Neutrophil (primary cell): ENCODE results near the gene LRFN5.
"Not testable (repeated sequence)": the region's sequence is repeated elsewhere in the genome, so short reads cannot be mapped to it uniquely, and the experiment has no call there.

Source experiments
- H3K27ac ChIP-seq: fragments of 200-600 bp; sonication (generic); 2 replicates; pipeline ENCODE4 v1.5.1; 2016; ENCODE audit warnings: mild to moderate bottlenecking, moderate library complexity
- H3K27me3 ChIP-seq: fragments of 200-600 bp; sonication (generic); 2 replicates; pipeline ENCODE4 v1.6.0; 2016; ENCODE audit warnings: mild to moderate bottlenecking
- H3K36me3 ChIP-seq: fragments of 200-600 bp; sonication (generic); 2 replicates; pipeline ENCODE4 v1.5.1; 2017
- H3K4me1 ChIP-seq, 2 experiments: fragments of 200-600 bp in 1 of 2; sonication (generic) in 1 of 2; 1 replicate in 1 of 2; 2 replicates in 1 of 2; pipeline versions ENCODE4 v1.5.1 to v1.6.1; 2013 to 2016; ENCODE audit warnings: low read depth in 1 of 2, low read length in 1 of 2, mild to moderate bottlenecking in 1 of 2, moderate library complexity in 1 of 2; ENCODE audit not compliant: control insufficient read depth in 1 of 2, insufficient read depth in 1 of 2
- H3K4me3 ChIP-seq, 2 experiments: fragments of 200-600 bp in 1 of 2; sonication (generic) in 1 of 2; 1 replicate in 1 of 2; 2 replicates in 1 of 2; pipeline ENCODE4 v1.5.1; 2013 to 2016; ENCODE audit warnings: low read depth in 1 of 2, low read length in 1 of 2, mild to moderate bottlenecking in 1 of 2, moderate library complexity in 1 of 2
- H3K9me3 ChIP-seq: fragments of 200-600 bp; sonication (generic); 2 replicates; pipeline ENCODE4 v1.5.1; 2016
- CTCF ChIP-seq: fragments of 200-600 bp; sonication (generic); IDR thresholded peaks from 2 replicates; pipeline ENCODE4 v1.5.1; 2016; ENCODE audit warnings: antibody characterized with exemption

LRFN5 gene

DNA sequence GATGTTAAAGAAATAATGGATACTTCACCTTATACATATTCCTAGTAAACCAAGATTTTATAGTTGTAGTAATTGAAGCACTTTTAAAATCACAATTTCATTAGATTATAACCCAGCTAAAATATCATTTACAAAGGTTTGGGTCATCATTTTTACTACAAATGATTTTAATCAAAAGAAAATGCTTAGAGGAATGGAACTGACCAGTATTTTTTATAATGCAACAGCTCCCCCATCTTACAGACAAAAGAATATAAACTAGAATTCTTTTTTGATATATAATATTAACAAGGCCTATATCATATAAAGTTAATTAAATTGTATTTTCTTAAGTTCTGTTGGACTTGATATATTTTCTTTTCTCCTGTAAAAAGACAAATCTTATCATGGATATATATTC lies 20.4 kb upstream of the LRFN5 start:
- no peaks in the 10 kb centered on the region for H3K9me3 ChIP-seq
- TF ChIP-seq CTCF = no peak
- H3K36me3 ChIP-seq = no peaks in the 10 kb centered on the region
- H3K27ac ChIP-seq = no peak overlapping the region
- H3K27me3 ChIP-seq = no peaks in the 10 kb centered on the region
- no peak overlapping the region for H3K4me3 ChIP-seq
- no peaks in the 10 kb centered on the region for H3K4me1 ChIP-seq

DNA sequence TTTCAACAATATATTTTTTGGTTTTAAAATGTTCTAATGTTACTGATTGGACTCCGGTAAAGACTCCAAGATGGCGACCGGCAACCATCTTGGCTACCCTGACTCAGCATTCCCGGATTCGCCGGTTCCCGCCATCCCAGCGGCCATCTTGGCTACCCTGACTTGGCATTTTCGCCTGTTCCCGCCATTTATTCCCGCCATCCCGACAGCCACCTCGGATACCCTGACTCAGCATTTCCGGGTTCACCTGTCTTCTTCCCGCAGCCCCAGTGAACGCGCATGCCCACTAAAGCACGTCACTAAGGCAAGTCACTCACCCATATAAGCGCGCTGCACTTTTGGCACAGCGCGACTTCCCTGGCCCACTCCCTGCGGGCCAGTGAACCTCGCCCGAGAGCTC lies 9.0 kb upstream of the LRFN5 start:
- peaks cover 12% of the 10 kb centered on the region for H3K27me3 ChIP-seq
- no peak overlapping the region for H3K27ac ChIP-seq
- no peaks in the 10 kb centered on the region for H3K9me3 ChIP-seq
- no peak overlapping the region for H3K4me3 ChIP-seq
- TF ChIP-seq CTCF = no peak
- H3K36me3 ChIP-seq = no peaks in the 10 kb centered on the region
- H3K4me1 ChIP-seq = no peaks in the 10 kb centered on the region

- H3K4me1 ChIP-seq, H3K27ac ChIP-seq, H3K36me3 ChIP-seq, H3K9me3 ChIP-seq, H3K4me3 ChIP-seq: not testable (repeated sequence)
- H3K27me3 ChIP-seq = peaks cover 35% of the 10 kb centered on the region
Observed at GRCh38 chr14:41599805-41600385, 6.8 kb upstream of the LRFN5 start.

DNA sequence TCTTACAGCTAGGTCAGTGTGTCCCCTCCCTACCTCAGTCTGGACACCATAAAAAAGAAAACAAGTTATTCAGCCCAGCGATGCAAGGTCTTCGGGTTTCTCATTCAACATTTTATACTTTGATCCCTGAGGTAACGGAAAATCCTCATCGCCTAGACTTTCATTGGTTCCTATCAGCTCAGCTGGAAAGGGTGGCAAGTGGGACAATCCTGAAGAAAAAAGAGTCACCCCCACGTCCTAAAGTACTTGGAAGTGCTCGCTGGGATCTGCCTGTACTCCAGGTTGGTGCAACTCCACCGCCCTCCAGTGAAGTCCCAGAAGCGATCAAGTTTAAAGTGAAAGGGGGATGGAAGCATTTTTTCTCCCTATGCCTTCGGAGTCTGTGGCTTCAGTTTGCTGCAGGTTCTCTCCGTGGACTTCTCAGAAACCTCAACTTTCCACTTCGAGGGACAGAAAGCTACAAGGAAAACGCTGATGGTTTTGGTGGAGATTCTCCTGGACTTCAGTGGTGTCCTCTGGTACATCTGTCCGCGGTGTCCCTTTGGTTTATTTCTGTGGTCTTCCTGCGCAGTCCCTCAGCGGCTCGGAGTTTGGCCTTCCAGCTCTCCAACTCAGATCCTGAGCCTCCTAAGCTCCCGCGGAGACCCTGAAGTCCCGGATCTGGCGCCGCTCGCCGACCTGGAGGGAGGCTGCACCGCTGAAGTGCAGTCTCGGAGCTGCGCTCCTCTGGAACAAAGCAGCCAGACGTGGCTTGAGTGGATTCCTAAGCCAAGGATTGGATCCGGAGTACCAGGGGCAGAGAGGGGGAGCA lies 1.8 kb upstream of the LRFN5 start:
- no peak overlapping the region for H3K27ac ChIP-seq
- no peak for TF ChIP-seq CTCF
- H3K9me3 ChIP-seq = no peaks in the 10 kb centered on the region
- no peaks in the 10 kb centered on the region for H3K36me3 ChIP-seq
- no peak overlapping the region for H3K4me3 ChIP-seq
- H3K27me3 ChIP-seq = peaks cover 85% of the 10 kb centered on the region
- peaks cover 0 to 5% of the 10 kb centered on the region in 2 experiments for H3K4me1 ChIP-seq

DNA sequence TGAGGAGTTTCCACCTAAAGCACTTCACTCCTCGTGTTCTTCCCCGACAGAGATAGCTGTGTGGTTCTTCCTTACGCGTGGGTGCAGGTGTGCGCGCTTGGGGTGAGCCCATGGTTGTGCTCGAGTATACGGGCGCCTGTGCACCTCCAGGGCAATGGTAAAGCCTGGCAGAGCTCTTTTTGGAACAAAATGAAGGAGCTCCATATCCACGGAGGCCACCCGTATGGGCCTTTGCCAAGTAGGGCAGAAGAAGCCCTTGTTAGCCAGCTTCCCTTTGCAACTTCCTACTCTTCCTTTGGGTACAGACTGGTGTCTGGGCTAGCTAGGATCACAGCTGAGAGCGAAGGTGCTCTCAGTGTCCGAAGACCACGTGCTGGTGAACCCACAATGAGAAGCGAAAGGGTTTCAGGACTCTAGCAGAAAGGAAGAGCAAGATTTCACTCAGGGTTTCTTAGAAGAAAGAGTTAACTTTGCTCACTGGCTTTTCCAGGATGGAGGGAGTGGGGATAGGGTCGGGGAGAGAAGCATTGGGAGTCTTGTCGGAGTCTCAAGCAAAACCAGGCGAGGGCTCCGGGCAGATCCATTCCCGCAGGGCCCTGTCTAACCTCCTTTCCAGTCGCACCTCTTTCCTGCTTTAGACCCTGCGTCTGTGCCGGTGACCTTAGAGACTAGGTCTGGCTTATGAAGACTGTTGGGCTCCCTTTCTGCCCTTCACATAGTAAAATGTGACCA lies 960 bp upstream of the LRFN5 start:
- Histone ChIP-seq H3K27me3 (peaks cover 93% of the 10 kb centered on the region), H3K36me3 (no peaks in the 10 kb centered on the region), H3K4me1 (peaks cover 0 to 5% of the 10 kb centered on the region in 2 experiments), H3K9me3 (no peaks in the 10 kb centered on the region), H3K27ac (no peak overlapping the region), H3K4me3 (no peak overlapping the region)
- TF ChIP-seq CTCF = no peak

- Histone ChIP-seq H3K9me3 (no peaks in the 10 kb centered on the region), H3K36me3 (no peaks in the 10 kb centered on the region), H3K27me3 (peaks cover 98% of the 10 kb centered on the region), H3K27ac (no peak overlapping the region), H3K4me3 (no peak overlapping the region), H3K4me1 (peaks cover 0 to 5% of the 10 kb centered on the region in 2 experiments)
- TF ChIP-seq CTCF = no peak
Observed at GRCh38 chr14:41606282-41606531, 469 bp upstream of the LRFN5 start.
